Medulla oblongata (tissue), 1 donor: ENCODE data around the gene BSND.

Experiments used
- DNase-seq: peaks from one replicate; pipeline ENCODE4 v3.0.0-alpha.2; 2015; ENCODE audit errors: extremely low spot score

BSND gene

DNA sequence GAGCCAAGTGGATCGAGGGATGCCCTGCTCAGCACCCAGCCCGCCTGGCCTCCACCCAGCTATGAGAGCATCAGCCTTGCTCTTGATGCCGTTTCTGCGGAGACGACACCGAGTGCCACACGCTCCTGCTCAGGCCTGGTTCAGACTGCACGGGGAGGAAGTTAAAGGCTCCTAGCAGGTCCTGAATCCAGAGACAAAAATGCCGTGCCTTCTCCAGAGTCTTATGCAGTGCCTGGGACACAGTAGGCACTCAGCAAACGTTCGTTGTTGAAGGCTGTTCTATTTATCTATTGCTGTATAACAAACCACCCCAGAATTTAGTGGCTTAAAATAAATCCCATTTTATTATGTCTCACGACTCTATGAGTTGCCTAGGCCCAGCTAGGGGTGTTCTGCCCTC, 6.8 kb upstream of the BSND start:
- no peak for DNase-seq

DNA sequence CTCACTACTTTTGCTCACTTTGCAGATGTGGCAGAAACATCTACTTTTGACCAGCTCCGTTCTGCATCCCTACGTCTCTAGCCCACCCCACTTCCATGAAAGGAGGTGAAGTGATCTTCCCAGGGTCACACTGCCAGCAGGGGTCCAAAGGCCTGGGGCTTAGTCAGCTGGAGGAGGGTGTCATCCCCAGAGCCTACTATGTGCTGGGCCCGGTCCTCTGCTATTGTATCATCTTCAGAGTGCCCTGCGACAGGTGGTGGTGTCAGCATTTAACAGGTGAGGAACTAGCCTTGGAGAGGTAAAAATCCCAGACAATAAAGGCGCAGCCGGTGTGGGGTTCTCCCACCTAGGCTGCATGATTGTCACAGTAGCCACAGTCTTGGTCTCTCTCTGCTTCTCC, 5.6 kb upstream of the BSND start:
- DNase-seq = no peak

DNA sequence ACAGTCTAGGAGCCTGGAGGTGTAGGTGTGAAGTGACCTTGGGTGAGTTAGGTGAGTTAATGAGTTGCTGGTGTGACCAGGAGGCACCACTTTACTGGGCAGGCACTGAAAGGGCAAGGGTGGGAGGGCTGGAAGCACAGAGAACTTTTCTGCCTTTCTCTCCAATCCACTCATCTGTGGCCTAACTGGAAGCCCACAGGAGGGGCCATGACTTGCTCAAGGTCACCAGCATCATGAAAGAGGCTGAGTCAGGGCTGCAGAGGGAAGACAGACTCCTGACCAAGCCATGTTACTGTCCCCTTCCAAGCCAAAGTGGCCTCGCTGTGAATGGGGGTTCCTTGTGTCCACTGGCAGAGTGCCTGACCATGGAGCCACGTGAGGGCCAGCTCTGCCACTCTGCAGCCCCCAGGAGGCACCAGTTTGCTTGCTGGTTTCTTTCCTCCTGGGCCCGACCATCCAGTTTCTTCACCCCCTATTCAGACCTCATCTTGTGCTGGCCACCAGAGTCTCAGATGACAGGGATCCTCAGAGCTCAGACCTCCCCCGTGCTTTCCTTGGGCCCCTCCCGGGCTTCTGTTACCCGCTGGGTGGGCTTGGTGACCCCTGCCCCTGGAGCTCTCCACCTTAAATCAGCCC, 4.3 kb upstream of the BSND start:
- DNase-seq = no peak

DNA sequence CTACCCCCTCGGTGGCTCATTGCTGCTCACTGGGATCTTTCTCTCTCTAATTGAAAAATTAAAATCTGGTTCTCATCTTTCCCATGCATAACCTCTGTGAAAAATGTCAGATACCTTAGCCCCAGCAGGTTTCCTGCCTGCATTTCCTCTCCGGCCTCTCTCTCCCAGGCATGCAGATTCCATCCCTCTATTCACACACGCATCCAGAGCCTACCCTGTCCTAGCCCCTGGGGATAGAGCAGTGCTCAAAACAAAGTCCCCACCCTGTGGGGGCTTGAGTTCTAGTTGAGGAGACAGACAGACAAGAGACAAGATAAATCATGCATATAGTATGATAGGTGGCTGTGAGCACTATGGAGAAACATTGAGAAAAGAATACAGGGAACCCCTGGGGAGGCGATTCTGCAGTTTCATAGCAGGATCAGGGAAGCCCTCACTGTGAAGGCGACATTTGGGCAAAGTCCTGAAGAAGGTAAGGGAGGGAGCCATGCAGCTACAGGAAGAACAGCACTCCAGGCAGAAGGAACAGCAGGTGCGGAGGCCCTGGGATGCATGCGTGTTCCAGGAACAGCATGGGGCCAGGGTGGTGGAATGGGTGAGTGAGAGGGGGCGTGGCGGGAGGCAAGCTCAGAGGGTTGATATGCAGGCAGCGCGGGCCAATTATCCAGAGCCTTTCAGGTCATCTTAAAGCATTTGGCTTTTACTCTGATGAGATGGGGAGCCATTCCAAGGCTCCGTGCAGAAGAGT, 3.5 kb upstream of the BSND start:
- no peak for DNase-seq

DNA sequence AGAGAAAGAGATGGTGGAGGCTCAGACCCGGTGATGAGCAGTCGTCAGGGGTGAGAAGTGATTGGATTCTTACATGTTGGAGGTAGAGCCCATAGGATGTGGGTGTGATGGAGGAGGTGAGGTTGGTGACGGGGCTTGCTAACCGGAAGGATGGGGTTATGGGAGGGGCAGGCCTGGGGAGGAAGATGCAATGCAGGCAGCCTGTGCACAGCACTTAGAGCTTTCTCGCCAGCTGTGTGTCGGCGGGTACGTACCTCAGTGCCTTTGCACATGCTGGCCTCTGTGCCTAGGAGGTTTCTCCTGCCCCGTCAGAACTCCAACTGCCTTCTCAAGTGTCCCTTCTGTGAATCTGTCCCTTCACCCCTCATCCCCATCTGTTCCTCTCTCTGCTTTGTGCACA, 2.9 kb upstream of the BSND start:
- no peak for DNase-seq

DNA sequence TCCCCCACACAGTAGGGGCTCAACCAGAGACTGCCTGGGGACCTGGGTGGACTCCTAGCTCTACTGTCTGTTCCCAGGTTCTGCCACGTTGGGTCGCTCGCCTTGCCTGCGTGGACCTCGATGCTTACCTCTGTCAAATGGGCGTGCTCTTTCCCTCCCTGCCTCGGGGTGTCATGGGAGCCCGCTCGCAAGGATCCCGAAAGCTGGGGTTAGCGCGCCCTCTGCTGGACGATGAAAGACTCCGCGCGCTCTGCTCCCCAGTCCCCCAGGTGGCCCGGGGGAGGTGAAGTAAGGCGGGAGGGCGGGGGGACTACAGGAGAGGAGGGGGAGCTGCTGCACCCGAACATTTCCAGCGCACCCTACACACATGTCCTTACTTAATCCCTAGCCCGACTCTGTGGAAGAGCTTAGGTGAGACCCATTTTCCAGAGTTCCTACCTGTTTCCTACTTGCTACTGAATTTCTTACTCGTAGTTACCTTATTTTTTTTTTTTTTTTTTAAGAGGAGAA, 2.3 kb upstream of the BSND start:
- peak; percentile 72 for DNase-seq

DNA sequence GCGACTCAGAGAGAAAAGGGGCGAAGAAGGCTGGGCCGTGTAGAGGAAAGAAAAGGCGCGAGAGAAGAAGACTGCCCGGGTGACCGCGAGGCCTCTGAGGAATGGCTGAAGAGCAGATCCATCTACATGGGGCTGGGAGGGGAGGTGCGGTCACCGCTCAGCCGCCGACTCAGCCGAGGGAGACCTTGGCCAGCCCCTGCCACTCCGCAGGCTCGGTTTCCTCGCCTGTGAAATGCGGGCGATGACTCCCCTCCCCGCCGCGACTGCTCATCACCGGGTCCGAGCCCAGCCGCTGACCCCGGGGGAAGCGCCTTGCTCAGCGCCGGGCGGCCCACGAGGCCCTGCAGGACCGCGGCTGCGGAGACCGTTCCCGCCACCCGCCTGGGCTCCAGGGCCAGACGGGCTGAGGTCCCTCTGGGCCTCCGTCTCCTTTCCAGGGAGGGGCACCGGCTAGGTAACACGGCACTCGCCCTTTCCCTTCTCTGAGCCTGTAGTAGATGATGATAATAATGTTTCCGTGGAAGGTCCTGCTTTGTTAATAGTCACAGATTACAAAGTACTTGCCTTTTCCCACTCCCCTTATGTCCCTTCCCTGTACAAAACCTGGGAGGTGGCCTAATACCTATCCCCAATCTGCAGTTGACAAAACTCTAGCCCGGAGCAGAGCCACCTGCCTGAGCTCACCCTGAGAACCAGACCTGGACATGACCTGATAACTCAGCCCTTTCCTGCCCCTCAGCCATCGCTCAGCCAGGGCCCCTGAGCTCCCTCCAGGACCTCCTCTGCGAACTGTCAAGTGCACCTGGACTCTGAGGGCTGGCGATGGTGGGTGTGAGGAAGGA, 1.6 kb upstream of the BSND start:
- no peak for DNase-seq

DNA sequence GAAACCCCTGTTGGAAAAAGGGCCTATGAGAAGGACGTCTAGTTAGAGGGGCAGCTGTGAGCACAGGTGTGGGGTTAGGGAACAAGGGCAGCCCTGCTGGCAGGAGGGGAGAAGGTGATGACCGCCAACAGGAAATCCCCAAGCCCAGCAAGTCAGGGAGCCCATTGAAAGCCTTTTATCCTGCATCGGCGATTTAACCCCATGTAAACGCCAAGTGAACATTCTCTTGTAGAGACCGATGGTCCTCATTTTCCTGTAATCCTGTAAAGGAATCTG, 1.1 kb upstream of the BSND start:
- no peak for DNase-seq

DNA sequence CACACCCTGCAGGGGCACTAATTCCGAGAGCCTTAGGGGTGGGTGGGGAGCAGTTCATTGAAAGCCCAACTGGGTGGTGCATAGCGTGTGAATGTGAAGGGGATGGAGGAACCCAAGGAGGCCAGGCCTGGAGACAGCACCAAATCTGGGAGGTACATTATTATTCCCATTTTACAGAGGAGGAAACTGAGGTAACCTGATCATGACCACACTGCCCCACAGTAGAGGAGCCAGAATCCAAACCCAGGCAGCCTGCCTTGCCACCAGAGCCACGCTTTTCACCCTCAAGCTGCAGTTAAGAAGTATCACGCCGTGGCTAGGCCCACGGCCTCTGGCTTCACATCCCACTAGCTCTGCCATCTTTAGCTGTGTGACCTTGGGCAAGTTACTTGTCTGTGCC, 633 bp upstream of the BSND start:
- DNase-seq = no peak

DNA sequence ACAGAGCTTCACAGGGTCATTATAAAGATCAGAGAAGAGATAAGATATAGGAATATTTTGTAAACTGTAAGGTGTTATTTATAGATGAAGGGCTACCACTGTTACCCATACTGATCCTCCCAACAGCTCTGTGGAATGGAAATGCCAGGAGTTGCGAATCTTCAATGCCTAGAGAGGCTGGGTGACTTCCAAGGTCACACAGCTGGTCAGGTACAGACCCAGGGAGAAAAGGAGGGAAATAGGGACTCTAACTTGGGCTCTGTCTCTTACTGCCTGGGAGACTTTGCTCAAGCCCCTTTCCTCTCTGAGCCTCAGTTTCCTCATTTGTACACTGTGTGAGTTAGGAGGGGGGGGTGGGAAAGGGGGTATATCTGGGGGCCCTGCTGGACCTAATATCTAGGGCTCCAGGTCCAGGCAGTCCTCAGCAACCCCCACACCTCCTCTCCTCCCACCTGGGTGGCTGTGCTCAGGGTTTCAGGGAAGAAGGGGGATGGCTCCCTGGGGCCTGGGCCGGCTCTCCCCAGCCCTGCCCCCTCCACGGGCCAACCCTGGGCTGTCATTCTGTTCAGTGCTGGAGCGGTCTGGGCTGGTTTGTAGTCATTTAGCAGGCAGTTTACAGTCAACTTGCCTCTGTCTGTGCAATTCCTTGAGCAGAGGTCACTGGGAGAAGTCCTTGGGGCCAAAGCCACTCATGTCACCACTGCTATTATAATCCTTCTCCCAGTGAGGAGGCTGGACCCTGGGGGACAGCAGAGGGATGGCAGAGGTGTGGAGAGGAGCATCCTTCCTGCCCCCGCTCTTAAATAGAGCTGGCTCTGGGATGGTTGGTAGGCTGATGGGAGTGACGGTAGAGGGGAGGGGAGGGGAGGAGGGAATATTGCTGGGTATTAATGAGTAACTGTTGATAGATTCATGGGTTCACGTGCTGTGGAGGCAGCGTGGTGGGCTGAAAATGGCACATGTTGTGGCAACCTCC, 1.7 kb downstream of the BSND start:
- no peak for DNase-seq

DNA sequence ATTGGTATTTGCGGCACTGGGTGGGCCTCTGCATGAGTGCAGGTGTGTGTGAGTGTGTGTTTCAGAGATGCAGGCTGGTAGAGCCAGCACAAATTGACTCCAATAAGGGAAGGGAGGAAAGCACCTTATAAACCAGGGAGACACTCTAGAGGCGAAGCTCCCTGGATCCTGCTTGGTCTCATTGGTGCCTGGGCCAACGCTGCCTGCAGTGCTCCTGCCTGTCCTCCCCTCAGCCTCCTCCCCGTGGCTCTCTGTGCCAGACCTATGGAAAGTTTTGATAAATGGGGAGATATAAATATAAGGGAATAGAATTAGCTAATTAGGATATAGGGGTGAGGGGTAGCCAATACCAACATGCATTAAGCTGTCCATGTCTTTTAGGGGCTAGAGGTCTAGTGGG, 2.6 kb downstream of the BSND start:
- no peak for DNase-seq

DNA sequence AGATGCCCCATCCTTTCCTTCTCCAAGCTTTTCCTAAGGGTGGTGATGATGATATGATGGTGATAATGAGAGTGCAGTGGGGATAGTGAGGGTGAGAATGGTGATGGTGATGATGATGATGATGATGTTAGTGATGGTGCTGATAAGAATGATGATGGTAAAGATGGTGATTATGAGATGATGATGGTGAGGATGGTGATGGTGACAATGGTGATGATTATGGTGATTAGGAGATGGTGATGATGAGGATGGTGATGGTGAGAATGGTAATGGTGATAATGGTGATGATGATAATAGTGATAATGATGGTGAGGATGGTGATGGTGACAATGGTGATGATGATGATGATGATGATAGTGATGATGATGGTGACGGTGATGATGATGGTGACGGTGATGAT, 4.0 kb downstream of the BSND start:
- DNase-seq = no peak

DNA sequence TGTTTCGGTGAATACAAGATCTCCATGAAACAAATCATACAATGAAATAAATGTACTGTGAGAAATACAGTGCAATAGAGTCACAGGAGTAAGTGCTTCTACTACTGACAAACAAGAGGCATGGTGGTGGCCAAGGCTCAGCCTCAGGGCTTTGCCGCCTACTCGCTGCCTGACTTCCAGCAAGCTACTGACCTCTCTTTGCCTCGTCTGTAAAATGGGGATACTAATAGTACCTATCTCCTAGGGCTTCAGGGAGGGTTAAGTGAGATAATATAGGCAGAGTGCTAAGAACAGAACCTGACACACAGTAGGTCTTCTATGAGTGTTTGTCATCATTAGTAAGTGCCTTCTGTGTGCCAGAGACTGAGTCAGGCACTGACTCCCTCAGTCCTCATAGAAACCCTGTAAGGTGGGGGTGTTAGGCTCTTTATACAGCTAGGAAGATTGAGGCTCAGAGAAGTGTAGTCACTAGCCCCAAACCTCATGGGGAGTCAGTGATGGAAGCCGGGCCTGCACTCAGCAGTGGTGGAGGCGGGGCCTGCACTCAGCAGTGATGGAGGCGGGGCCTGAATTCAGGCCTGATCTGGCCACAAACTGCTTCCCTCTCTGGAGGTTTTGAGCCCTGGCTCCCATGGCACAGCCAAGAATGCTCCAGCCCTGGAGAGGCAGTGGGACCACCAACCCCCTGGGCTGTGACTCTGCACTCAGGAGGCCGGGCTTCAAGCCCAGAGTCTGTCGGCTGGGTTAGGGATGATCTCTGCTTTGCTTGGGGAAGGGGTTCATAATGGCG, 6.8 kb downstream of the BSND start:
- no peak for DNase-seq

DNA sequence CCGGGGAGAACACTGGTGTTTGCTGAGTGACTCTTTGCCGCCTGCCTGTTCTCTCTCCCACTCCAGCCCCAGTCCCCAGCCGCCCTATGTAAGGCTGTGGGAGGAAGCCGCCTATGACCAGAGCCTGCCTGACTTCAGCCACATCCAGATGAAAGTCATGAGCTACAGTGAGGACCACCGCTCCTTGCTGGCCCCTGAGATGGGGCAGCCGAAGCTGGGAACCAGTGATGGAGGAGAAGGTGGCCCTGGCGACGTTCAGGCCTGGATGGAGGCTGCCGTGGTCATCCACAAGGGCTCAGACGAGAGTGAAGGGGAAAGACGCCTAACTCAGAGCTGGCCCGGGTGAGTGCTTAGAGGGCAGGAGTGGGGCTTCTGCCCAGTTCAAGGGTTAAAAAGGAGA, 8.2 kb downstream of the BSND start:
- DNase-seq = no peak

DNA sequence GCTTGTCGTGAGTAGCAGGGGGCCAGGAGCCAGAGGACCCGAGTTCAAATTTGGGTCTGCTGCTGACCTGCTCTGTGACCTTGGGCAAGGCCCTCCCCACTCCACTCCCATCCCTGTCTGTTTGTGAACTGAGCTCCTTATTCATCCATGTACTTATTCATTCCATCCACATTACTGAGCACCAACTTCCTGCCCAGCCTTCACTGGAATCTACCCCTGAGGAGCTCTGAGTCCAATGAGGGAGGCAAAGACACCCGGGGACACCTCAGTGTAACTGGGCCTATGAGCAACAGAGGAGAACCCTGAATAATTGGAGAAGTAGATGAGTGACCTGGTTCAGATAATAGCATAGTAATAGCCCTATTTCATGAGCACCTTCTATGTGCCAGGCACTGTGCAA, 8.9 kb downstream of the BSND start:
- DNase-seq = no peak

DNA sequence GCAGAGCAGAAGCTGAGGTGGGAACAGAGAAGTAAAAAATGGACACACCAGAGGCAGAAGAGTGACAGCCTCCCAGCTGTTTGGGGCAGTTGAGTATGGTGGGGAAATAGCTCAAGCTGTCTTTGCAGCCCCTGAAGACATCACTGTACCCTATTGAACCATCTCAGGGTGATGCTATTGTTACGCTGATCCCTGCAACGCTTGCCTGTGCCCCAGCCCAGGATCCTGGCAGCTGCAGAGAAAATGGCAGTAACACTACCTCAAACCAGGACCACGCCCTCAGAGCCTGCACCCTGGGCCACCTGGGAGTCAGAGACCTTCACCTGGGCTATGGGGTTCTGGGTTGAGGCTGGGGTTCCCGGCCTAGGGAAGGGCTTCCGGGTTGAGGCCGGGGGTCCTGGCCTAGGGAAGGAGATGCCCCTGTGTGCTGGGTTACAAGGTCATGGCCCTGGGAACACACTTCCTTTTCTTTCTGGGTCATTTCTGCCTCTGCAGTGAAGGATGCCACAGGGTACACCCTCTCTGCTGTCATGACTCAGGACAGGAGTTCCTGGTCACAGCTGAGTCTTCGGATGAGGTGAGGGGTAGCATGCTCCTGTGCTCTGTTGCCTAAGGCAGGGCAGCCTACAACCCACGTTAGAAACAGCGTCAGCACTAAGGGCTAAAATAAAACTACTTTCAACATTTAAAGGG, 11.6 kb downstream of the BSND start:
- DNase-seq = no peak

DNA sequence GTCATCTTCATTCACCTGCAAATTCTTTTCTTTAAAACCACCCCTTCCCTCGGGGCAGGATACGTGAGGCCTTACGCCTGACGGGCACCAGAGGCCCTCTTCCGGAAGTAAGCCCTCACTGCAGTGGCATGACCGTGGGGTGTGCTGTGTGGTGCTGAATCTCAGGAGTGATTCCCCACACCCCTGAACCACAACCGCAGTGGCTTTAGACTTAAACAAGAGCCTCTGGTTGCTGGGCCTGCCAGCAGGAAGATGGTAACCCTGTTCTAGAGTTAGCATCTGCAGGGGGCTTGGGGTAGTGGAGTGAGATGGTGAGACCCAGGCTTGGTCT, 12.1 kb downstream of the BSND start:
- DNase-seq = no peak

DNA sequence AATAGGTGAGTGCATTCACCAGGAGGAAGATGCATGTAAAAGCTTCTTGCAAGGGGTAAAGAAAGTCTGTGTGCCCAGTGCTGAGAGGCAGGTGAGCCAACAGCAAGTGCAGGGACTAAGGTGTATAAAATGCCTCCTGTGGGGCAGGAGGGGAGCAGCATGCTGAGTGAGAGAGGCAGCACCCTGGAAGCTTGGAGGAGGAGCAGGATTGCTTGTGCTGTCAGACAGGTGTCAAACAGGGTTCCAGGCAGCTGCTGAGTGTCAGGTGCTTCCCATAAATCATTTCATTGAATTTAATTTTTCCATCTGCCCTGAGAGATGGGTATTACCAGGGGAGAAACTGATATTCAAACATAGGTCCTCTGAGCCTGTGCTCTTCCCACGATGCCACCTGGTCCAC, 13.9 kb downstream of the BSND start:
- DNase-seq = no peak

DNA sequence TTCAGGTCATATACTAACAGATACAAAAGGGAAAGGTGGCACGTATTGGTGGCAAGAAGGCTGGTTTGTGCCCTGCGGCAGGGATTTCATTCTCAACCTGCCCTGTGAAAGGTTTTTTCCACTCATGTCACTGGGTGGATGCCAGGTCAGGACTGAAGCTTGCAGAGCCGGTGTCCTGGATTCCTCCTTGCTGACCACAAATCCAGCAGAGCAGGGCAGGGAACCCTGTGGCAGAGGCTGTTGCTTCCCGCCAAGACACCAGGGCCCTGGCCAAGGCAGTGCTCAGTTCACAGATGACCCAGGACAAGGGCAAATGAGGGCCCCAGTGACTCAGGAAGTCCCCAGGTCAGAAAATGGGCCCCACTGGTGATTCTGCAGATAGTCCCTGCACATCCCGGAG, 16.4 kb downstream of the BSND start:
- DNase-seq = no peak
